ENCODE data around the gene C2CD2. TPM values are rescaled to one million over a fixed set of nuclear protein-coding genes. Genes with fewer than 3 reads are reported as not detected.

Gene C2CD2
- total and polyA plus RNA-seq, 2 donors (not counting 3 experiments of a cell fraction or from before 2014, with no cell fraction given) = 32.6 to 41.2 TPM

DNA sequence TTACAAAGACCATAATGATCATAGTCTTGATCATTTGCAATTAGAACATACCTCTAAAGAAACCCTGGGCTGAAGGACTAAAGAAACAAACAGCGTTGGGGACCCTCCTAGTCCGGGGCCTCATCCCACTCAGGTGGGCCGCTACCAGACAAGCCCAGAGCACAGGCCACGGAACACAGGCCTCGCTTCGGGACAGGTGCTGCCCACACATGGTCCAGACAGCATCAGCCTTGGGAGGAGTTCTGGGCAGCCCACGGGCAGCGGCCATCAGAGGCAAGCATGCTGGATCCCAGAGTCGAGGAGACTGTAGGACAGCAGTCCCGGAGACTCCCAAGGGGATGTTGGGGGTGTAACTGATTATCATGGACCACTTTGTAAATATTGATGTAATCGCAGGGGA, 4.9 kb downstream of the C2CD2 start:
- Histone ChIP-seq H3K27ac (ENCODE audit: insufficient read depth, low read depth, low read length) (no peak overlapping the region), H3K4me3 (replicated peaks in 1 of 3; ENCODE audit: insufficient read depth in 1 of 3, low read depth in 1 of 3, low read length in 3 of 3) (no peak overlapping the region), H3K4me2 (ENCODE audit: insufficient read depth, low read length) (no peak overlapping the region), H3K9me3 (replicated peaks; ENCODE audit: control insufficient read depth, insufficient read depth, low read length) (no peaks in the 10 kb centered on the region), H2AFZ (ENCODE audit: low read depth, low read length) (no peak overlapping the region), H3K4me1 (ENCODE audit: control insufficient read depth, extremely low read depth, insufficient read depth, low read length) (peaks cover 34% of the 10 kb centered on the region), H3K27me3 (ENCODE audit: control insufficient read depth in 2 of 2, insufficient read depth in 2 of 2, low read length in 2 of 2) (no peaks in the 10 kb centered on the region), H3K36me3 (ENCODE audit: control insufficient read depth in 2 of 2, extremely low read depth in 1 of 2, insufficient read depth in 2 of 2, low read length in 2 of 2) (no peaks in the 10 kb centered on the region), H3K9ac (replicated peaks; ENCODE audit: extremely low read depth, insufficient read depth, low read length) (no peak overlapping the region), H3K9me1 (replicated peaks; ENCODE audit: control insufficient read depth, extremely low read depth, insufficient read depth, low read length) (no peaks in the 10 kb centered on the region), H3K79me2 (ENCODE audit: control insufficient read depth, insufficient read depth, low read length) (peaks cover 74% of the 10 kb centered on the region), H4K20me1 (replicated peaks; ENCODE audit: control insufficient read depth, extremely low read depth, insufficient read depth, low read length) (no peaks in the 10 kb centered on the region)
- intact Hi-C loops (cut with micrococcal nuclease) (no loop called here), dilution Hi-C loops (cut with MboI; ENCODE audit: extremely low pct_ligation_motif_present, low sequenced_read_pairs) (no loop called here)
- CTCF ChIA-PET = interaction anchor here (1.1 to 2.4 kb wide), 3 partner anchors 12 to 169 kb away, joined by 3 to 6 read pairs (median 4); no protein-coding TSS in a partner anchor
- DNase-seq (ENCODE audit: low read depth, low spot score) (no peak), FAIRE-seq (no peak)
- POLR2A ChIA-PET = no interaction called here
- BruUV-seq (replicated peaks) = no TSS peak
- TF ChIP-seq JUN (IDR thresholded peaks at IDR 0.05; ENCODE audit: borderline replicate concordance, insufficient read depth, insufficient read length, low read depth) = no peak
- TF ChIP-seq, protein P1, sequence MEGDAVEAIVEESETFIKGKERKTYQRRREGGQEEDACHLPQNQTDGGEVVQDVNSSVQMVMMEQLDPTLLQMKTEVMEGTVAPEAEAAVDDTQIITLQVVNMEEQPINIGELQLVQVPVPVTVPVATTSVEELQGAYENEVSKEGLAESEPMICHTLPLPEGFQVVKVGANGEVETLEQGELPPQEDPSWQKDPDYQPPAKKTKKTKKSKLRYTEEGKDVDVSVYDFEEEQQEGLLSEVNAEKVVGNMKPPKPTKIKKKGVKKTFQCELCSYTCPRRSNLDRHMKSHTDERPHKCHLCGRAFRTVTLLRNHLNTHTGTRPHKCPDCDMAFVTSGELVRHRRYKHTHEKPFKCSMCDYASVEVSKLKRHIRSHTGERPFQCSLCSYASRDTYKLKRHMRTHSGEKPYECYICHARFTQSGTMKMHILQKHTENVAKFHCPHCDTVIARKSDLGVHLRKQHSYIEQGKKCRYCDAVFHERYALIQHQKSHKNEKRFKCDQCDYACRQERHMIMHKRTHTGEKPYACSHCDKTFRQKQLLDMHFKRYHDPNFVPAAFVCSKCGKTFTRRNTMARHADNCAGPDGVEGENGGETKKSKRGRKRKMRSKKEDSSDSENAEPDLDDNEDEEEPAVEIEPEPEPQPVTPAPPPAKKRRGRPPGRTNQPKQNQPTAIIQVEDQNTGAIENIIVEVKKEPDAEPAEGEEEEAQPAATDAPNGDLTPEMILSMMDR (IDR thresholded peaks at IDR 0.05; ENCODE audit: extremely low read depth in 1 of 2, insufficient read depth in 1 of 2, low read depth in 1 of 2, low read length in 2 of 2) = no peak
- no peak for TF ChIP-seq FOS (IDR thresholded peaks at IDR 0.05; ENCODE audit: borderline replicate concordance, insufficient read depth, low read length)
- TF ChIP-seq MYC (IDR thresholded peaks at IDR 0.05; ENCODE audit: low read depth, low read length) = no peak
- TF ChIP-seq GATA2 (IDR thresholded peaks at IDR 0.05; ENCODE audit: insufficient read depth, insufficient read length, low read depth, low read length) = no peak
- TF ChIP-seq POLR2AphosphoS5 (IDR thresholded peaks at IDR 0.05; ENCODE audit: insufficient read depth, low read depth, low read length) = no peak
- TF ChIP-seq POLR2A (IDR thresholded peaks at IDR 0.05; ENCODE audit: low read depth, low read length) = no peak
- TF ChIP-seq, protein P2, sequence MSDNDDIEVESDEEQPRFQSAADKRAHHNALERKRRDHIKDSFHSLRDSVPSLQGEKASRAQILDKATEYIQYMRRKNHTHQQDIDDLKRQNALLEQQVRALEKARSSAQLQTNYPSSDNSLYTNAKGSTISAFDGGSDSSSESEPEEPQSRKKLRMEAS (IDR thresholded peaks at IDR 0.05; ENCODE audit: insufficient read depth, insufficient read length) = no peak

Measured in endothelial cell of umbilical vein (primary cell).